GM12878 (cell line): Measurements from ENCODE around the gene BORCS8. TPM values are rescaled to one million over a fixed set of nuclear protein-coding genes. Genes with fewer than 3 reads are reported as not detected.

ENCODE experiments used
- ESRRA ChIP-seq: IDR thresholded peaks from 2 replicates; pipeline ENCODE4 v1.6.1; 2012; ENCODE audit warnings: mild to moderate bottlenecking, low read length, improper control_type of control experiment
- MLLT1 ChIP-seq: fragments of 450-650 bp; IDR thresholded peaks from 2 replicates; pipeline ENCODE4 v1.6.1; 2016; ENCODE audit warnings: mild to moderate bottlenecking
- WRNIP1 ChIP-seq: IDR thresholded peaks from 2 replicates; pipeline ENCODE4 v1.6.1; 2011; ENCODE audit warnings: low read depth, low read length, improper control_type of control experiment, borderline replicate concordance
- ZSCAN29 ChIP-seq: fragments of 450-650 bp; IDR thresholded peaks from 2 replicates; pipeline ENCODE4 v1.6.1; 2017; ENCODE audit warnings: mild to moderate bottlenecking, moderate library complexity
- polyA plus RNA-seq, 11 experiments: library from polyadenylated mRNA; depleted of rRNA in 4 of 11; unstranded in 6 of 11; stranded (reverse) in 5 of 11; fragments of >200 nt; fragmentation: Nextera tagmentation in 4 of 11; fragmentation: Illumina TruSeq in 1 of 11; extraction: Ambion mirVana in 4 of 11; extraction: Trizol in 1 of 11; gene quantifications; 1 replicate in 1 of 11; 2 replicates in 10 of 11; pipeline versions ENCODE4 v1.2.1 to v1.2.3, GENCODE V29; 2011 to 2016; ENCODE audit warnings: inconsistent platforms in 2 of 11, missing spikeins in 2 of 11, low read depth in 1 of 11
- total RNA-seq, 4 experiments: library from RNA; depleted of rRNA in 3 of 4; stranded (reverse); fragments of >200 nt in 3 of 4; fragmentation: Illumina TruSeq in 1 of 4; extraction: Trizol in 1 of 4; gene quantifications; 2 replicates each; pipeline versions ENCODE4 v1.2.1 to v1.2.3, GENCODE V29; 2013 to 2021
- TF ChIP-seq, protein P1 (sequence below): fragments of 150-350 bp; IDR thresholded peaks from 2 replicates; pipeline ENCODE4 v1.6.1; 2016; ENCODE audit warnings: low read depth, low read length
- TF ChIP-seq, protein P2 (sequence below): IDR thresholded peaks from 2 replicates; pipeline ENCODE4 v1.6.1; 2012; ENCODE audit warnings: low read depth, low read length, improper control_type of control experiment

The BORCS8 gene
- total and polyA plus RNA-seq, 10 of the 15 experiments (the other 5 are each of a cell fraction or from before 2014, with no cell fraction given), result 3.7 to 40.3 (median 23.4) TPM

DNA sequence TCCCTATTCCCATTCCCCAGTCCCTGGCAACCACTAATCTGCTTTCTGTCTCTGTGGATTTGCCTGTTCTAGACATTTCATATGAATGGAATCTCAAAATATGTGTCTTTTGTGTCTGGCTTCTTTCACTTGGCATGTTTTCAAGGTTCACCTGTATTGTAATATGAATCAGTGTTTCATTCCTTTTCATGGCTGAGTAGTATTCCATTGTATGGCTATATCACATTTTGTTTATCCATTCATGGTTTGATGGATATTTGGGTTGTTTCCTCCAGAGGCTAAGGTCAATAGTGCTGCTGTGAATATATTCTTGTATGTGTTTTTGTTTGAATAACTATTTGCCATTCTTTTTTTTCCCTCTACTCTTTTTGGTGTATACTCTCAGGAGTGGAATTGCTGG lies 44.2 kb upstream of the BORCS8 start (continued):
- TF ChIP-seq MLLT1 (no peak), ZSCAN29 (no peak), ESRRA (no peak), WRNIP1 (no peak)
- TF ChIP-seq, protein P1, sequence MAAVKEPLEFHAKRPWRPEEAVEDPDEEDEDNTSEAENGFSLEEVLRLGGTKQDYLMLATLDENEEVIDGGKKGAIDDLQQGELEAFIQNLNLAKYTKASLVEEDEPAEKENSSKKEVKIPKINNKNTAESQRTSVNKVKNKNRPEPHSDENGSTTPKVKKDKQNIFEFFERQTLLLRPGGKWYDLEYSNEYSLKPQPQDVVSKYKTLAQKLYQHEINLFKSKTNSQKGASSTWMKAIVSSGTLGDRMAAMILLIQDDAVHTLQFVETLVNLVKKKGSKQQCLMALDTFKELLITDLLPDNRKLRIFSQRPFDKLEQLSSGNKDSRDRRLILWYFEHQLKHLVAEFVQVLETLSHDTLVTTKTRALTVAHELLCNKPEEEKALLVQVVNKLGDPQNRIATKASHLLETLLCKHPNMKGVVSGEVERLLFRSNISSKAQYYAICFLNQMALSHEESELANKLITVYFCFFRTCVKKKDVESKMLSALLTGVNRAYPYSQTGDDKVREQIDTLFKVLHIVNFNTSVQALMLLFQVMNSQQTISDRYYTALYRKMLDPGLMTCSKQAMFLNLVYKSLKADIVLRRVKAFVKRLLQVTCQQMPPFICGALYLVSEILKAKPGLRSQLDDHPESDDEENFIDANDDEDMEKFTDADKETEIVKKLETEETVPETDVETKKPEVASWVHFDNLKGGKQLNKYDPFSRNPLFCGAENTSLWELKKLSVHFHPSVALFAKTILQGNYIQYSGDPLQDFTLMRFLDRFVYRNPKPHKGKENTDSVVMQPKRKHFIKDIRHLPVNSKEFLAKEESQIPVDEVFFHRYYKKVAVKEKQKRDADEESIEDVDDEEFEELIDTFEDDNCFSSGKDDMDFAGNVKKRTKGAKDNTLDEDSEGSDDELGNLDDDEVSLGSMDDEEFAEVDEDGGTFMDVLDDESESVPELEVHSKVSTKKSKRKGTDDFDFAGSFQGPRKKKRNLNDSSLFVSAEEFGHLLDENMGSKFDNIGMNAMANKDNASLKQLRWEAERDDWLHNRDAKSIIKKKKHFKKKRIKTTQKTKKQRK, result no peak
- TF ChIP-seq, protein P2, sequence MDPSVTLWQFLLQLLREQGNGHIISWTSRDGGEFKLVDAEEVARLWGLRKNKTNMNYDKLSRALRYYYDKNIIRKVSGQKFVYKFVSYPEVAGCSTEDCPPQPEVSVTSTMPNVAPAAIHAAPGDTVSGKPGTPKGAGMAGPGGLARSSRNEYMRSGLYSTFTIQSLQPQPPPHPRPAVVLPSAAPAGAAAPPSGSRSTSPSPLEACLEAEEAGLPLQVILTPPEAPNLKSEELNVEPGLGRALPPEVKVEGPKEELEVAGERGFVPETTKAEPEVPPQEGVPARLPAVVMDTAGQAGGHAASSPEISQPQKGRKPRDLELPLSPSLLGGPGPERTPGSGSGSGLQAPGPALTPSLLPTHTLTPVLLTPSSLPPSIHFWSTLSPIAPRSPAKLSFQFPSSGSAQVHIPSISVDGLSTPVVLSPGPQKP, result no peak
